DMS114 treated with DMSO at 0.1 percent for 48 hours (cell line): ENCODE data around the gene NUBPL.
"Not testable (repeated sequence)": the region's sequence is repeated elsewhere in the genome, so short reads cannot be mapped to it uniquely, and the experiment has no call there.

ENCODE experiments used
- DNase-seq: peaks from one replicate; lab custom pipeline; 2025; ENCODE audit not compliant: unreplicated experiment; lab: John Stamatoyannopoulos, UW

NUBPL gene

GRCh38 chr14:31576949-31577348 is 15.7 kb downstream of the NUBPL start:
- no peak for DNase-seq

DNA sequence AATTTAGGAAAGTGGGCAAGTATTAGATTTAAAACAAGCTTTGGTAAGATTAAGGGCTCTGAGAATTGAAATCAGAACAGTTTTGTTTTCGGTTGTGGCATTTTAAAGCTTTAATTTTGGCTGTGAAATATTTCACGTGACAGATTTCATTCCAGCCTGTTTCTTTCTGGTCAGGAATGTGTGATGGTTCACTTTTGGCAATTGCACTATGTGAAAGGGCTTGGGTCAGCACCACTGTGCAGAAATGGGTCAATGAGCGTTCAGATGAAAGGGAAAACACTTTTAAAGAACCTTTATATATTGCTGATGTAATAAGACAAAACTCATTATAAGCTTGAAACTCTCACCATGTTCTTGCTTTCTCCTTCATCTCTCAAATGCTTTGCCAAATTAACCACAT is 17.1 kb downstream of the NUBPL start:
- no peak for DNase-seq

DNA sequence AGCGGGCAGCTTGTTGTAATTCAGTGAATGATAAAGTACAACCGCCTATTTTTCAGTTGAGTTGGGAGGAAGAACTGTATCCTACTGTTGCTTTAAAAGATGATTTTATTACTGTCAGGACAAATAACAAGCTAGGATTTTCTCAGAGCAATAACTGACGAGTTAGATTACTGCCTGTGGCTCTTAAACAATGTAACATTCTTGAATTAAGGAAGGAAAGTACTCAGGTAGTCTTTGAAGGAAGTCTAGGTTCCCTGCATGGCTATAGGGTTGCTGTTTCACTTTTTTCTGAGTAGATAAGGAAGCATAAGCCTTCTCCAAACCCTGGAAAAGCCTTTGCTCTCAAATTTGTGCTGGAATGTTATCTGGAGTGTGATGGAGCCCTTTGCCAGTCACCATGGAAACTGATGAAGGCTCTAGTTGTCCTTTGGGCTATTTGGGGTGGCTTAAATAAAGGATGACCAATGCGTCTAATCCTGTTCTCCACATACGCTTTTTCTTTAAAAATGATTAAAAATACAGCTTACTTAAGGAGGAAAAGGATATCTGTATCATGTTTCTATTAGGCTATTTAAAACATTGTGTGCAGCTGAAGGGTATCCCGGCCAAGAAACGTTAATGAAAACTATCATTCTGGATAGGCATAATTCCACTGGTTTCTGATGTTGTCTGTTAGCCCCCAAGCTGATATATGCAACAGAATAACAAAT is 17.7 kb downstream of the NUBPL start:
- DNase-seq: no peak

- DNase-seq: no peak
These were observed 19.0 kb downstream of the NUBPL start for GRCh38 chr14:31580234-31580633.

DNA sequence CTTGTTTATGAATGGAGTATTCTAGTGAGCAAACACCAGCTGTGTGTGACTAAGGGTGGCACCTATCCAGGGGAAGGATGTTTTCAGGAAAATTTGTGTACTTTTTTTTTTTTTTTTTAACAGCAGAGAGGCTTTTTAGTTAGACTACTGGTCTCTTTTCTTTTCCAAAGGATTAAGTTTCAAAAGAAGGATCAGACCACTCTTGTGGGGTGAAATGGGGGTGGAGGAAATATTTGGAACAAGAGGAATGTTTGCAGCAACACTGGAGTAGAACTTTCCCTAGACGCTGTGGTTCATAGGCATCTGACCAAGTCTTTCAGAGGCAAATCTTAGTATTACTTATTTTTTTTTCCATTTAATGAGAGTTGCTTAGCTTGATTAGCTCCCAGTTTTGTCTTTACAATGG is 21.1 kb downstream of the NUBPL start:
- no peak for DNase-seq

- DNase-seq: no peak
These were observed 21.7 kb downstream of the NUBPL start for GRCh38 chr14:31582836-31583452.

DNA sequence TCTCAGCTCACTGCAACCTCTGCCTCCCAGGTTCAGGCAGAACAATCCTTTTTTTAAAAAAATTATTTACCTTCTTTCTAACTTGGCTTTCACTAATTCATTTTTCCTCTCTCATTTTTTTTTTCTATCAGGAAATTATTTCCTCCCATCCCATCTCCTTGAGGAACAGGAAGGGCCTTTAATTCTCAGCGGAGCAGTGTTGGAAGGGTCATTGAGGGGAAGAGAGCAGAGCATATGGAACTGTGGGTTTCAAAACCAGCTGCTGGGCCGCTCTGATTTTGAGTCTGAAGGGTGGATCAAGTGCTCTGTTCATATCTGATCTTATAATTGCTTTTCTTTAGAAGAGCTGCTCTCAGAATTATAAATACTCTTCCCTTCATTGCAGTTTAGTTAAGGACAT is 29.0 kb downstream of the NUBPL start:
- DNase-seq: no peak

DNA sequence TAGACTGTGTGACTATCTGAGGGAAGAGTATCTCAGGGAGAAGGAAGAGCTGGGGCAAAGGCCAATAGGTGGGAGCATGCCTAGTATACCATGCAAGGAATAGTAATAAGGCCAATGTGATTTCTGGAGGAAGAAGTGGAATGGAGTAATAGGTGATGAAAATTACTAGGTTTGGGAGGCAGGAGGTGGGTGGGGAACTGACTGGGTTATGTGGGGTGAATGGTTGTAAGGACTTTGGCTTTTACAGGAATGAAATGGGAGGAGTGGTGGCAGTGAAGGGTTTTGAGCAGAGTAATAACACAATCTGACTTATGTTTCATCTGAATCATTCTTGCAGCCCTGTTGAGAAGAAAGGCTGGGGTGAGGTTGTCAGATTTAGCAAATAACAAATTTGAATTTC is 30.9 kb downstream of the NUBPL start:
- DNase-seq: no peak

GRCh38 chr14:31592631-31593030 is 31.4 kb downstream of the NUBPL start:
- no peak for DNase-seq

DNA sequence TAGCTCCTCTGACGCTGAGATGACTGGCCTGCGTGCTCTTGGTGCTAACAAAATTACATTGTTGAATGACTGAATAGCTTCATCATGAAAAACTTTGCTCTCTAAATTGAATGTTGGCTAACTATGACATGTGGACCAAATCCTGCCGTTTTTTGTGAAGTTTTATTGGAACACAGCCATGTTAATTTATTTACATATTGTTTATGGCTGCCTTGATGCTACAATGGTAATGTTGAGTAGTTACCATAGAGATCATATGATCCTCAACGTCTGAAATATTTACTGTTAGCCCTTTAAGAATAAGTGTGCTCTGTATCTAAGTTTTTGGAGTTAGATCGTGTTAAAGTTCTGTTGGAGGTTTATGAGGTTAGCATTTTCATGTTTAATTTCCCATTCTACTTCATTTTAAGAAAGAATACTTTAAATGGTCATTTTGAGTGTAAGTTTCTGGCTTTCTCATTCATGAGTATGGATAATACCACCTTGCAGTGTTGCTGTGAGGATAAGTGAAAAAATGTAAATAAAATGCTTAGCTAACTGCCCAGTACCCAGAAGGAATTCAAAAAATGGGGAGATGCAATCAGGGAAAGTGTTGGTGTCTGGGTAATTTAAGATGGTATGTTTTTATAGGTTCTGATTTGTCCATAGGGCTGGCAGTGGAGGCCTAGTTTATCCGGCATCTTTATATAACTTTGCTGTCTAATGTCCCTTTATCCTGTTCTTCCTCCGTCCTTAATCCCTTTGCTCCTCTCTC is 35.3 kb downstream of the NUBPL start:
- DNase-seq: peak; percentile 69

DNA sequence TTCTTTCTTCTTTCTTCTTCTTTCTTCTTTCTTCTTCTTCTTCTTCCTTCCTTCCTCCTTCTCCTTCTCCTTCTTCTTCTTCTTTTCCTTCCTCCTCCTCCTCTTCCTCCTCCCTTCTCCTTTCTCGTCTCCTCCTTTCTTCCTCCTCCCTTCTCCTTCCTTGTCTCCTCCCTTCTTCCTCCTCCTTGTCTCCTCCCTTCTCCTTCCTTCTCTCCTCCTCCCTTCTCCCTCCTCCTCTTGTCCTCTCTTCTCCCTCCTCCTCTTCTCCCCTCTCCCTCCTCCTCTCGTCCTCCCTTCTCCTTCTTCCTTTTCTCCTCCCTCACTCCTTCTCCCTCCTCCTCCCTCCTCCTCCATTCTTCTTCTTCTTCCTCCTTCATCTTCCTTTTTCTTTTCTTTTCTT is 44.5 kb downstream of the NUBPL start:
- DNase-seq: no peak

DNA sequence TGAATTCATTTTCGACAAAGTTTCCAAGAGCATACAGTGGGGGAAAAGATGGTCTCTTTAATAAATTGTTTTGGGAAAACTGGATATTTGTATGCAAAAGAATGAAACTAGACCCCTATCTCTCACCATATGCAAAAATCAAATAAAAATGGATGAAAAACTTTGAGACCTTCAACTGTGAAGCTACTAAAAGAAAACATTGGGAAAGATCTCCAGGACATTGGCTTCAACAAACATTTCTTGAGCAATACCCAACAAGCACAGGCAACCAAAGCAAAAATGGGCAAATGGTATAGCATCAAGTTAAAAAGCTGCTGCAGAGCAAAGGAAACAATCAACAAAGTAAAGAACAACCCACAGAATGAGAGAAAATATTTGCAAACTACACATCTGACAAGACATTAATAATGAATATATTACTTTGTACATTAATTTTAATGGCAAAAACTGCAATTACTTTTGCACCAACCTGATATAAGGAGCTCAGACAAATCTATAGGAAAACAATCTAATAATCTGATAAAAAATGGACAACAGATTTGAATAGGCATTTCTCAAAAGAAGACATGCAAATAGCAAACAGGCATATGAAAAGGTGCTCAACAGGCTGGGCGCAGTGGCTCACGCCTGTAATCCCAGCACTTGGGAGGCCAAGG is 50.7 kb downstream of the NUBPL start:
- no peak for DNase-seq

DNA sequence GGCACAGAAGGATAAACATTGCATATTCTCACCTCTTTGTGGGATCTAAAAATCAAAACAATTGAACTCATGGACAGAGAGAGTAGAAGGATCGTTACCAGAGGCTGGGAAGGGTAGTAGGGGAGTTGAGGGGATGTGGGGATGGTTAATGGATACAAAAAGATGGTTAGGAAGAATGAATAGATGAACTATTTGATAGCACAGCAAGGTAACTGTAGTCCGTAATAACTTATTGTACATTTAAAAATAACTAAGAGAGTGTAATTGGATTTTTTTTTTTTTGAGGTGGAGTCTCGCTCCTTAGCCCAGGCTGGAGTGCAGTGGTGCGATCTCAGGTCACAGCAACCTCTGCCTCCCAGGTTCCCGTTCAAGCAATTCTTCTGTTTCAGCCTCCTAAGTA is 52.0 kb downstream of the NUBPL start:
- DNase-seq: no peak

- DNase-seq: not testable (repeated sequence)
These were observed 57.7 kb downstream of the NUBPL start for GRCh38 chr14:31618884-31619283.

- no peak for DNase-seq
These were observed 58.2 kb downstream of the NUBPL start for GRCh38 chr14:31619440-31619839.

DNA sequence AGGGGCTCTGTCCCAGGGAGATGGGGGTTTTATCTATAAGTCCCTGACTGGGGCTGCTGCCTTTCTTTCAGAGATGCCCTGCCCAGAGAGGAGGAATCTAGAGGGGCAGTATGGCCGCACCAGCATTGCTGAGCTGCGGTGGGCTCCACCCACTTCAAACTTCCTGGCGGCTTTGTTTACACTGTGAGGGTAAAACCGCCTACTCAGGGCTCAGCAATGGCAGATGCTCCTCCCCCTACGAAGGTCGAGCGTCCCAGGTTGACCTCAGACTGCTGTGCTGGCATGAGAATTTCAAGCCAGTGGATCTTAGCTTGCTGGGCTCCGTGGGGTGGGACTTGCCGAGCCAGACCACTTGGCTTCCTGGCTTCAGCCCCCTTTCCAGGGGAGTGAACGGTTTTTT is 59.7 kb downstream of the NUBPL start:
- DNase-seq: not testable (repeated sequence)

GRCh38 chr14:31622060-31622459 is 60.9 kb downstream of the NUBPL start:
- DNase-seq: no peak

- not testable (repeated sequence) for DNase-seq
These were observed 91.7 kb downstream of the NUBPL start for GRCh38 chr14:31652900-31653299.

- DNase-seq: no peak
These were observed 96.7 kb downstream of the NUBPL start for GRCh38 chr14:31657917-31658316.

GRCh38 chr14:31659278-31659677 is 98.1 kb downstream of the NUBPL start:
- no peak for DNase-seq

DNA sequence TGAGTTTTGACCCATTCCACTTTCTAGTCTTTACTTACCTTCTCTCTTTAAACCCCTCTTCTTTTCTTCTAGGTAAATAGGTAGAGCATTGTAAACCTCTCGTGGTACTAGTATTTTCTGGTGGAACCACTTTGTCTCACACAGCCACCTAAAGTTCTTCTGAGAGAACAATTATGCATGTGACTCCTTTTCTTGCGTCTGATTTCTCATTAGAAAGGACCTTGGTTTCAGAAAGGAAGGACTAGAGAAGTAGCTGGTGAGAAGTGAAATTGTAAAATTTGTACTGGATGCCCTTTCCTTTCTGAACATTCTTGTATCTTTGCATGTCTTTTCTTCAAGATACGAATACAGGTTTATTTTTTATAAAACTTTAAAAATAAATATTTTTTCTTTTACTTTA is 99.0 kb downstream of the NUBPL start:
- no peak for DNase-seq

DNA sequence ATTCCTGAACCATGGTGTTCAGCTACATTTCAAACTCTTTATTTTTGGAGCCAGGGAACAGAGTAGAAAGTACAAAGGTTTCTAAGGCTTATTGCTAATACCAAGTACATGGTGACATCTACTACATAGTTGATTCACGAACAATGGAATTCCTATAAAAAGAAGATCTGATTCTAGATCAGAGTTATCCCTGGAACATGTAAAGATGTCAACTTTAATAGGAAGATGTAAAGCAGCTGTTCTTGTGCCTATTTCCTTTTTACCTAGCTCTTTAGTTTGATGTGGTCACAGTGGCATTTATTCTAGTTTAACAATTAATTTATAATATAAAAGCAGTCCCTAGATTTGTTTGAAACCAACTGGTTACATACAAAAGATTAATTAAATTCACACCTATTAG is 99.5 kb downstream of the NUBPL start:
- DNase-seq: no peak
